NCI-H82 (cell line): ENCODE data around the gene TERT.
"Not testable (repeated sequence)": the region's sequence is repeated elsewhere in the genome, so short reads cannot be mapped to it uniquely, and the experiment has no call there.

Experiments
- DNase-seq: peaks from one replicate; lab custom pipeline; 2025; lab: John Stamatoyannopoulos, UW

TERT gene

DNA sequence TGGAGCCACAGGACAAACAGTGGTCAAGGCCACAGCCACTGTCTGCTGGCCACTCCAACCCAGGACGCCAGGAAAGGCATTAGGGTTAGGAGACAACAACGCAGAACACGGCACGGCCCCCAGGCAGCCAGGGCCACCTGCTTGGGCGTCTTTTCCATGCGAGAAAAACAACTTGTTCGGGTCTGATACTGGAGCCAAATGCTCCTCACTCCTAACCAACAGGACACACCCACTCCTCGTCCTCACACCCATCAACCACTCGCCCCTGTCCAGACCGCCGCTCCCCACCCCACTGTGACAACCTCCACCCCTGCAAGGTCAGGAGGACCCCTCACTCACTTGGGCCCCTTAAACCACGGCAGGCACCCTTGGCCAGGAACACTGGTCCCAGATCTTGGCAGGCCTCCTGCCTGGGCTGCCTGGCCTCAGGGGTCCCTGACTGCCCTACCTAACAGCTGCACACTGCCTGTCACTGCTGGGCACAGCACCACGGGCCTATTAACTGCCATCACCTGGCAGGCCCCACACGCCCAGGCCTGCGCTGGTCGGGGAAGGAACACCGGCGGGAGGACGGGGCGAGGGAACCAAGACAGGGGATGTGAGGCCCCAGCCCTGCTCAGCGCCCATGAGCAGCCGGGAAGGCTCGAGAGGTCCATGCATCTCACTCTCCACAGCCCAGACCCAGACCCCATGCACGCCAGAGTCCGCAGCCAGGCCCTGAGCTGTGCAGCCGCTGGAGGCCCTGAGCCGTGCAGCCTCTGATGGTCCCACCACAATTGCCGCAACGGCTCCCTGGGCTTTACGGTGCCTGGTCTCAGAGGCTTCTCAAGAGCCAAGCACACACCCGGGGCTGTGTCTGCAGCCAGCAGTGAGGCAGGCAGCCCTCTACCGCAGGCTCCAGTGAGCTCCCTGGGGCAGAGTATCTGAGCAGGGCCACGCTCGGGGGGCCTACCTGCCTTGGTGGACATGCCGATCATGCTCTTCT is 36.3 kb upstream of the TERT start:
- no peak for DNase-seq

DNA sequence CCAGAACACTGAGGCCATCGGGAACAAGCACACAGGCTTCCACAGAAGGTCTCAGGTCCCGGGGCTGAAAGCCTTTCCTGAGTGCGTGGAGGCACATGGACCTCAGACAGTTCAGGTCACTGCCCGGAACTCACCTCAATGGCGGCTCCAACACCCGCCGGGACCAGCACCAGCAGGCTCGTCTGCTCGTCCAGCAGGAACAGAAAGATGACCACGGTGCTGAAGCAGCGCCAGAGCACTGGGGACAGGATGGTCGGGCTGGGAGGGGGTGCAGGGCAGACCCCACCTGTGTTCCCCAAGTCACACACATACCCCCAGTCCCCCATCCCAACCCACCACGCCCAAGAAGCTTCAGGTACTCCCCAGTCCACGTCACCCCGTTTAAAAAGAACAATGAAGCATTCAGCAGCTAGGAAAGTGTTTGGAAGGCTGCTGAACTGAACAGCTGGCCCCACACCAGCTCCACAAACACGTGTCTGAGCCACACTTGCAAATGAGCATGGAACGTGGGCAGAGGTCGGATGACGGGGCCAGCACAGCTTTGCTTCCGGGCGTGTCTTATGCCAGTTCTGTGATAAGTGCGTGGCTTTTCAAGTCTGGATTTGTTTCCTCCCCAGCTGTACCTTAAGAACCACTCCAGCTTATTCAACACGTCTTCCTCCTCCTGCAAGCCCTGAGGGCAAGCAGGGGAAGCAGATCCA is 35.4 kb upstream of the TERT start:
- no peak for DNase-seq

- no peak for DNase-seq
Measured at GRCh38 chr5:1329111-1329579, 34.3 kb upstream of the TERT start.

- DNase-seq, result not testable (repeated sequence)
Measured at GRCh38 chr5:1328237-1329110, 33.6 kb upstream of the TERT start.

- DNase-seq, result not testable (repeated sequence)
Measured at GRCh38 chr5:1326901-1327756, 32.3 kb upstream of the TERT start.

DNA sequence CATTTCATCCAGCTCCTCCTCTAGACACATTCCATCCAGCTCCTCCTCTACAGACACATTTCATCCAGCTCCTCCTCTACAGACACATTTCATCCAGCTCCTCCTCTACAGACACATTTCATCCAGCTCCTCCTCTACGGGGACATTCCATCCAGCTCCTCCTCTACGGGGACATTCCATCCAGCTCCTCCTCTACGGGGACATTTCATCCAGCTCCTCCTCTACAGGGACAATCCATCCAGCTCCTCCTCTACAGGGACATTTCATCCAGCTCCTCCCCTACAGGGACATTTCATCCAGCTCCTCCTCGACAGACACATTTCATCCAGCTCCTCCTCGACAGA is 31.6 kb upstream of the TERT start:
- DNase-seq, result not testable (repeated sequence)

- DNase-seq, result no peak
Measured at GRCh38 chr5:1325870-1326531, 31.1 kb upstream of the TERT start.

- DNase-seq, result no peak
Measured at GRCh38 chr5:1325191-1325741, 30.4 kb upstream of the TERT start.

DNA sequence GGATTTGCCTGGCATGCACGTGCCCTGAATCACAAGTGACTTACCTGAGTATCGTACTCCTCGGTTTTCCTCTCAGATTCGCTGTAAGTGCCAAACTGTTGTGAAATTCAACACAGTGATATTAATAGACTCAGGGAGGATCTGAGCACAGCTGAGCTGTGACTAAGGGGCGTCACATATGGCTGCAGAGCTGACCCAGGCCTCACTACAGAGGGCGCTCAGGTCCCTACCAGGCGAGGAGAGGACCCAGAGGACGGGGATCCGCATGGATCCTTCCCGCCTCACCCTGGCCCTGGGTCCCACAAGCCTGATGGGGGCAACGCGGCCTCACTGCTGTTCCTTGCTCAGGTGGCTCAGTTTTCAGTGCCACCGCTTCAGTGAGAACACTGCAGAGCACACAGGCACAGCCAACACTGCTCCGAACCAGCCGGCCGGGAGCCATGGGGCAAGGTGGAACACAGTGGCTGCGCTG is 29.9 kb upstream of the TERT start:
- DNase-seq, result no peak

- DNase-seq, result no peak
Measured at GRCh38 chr5:1324301-1324700, 29.4 kb upstream of the TERT start.

GRCh38 chr5:1323803-1324173 is 28.9 kb upstream of the TERT start:
- no peak for DNase-seq

GRCh38 chr5:1322955-1323802 is 28.3 kb upstream of the TERT start:
- DNase-seq, result no peak

GRCh38 chr5:1322036-1322900 is 27.4 kb upstream of the TERT start:
- no peak for DNase-seq

GRCh38 chr5:1321576-1321975 is 26.7 kb upstream of the TERT start:
- no peak for DNase-seq

DNA sequence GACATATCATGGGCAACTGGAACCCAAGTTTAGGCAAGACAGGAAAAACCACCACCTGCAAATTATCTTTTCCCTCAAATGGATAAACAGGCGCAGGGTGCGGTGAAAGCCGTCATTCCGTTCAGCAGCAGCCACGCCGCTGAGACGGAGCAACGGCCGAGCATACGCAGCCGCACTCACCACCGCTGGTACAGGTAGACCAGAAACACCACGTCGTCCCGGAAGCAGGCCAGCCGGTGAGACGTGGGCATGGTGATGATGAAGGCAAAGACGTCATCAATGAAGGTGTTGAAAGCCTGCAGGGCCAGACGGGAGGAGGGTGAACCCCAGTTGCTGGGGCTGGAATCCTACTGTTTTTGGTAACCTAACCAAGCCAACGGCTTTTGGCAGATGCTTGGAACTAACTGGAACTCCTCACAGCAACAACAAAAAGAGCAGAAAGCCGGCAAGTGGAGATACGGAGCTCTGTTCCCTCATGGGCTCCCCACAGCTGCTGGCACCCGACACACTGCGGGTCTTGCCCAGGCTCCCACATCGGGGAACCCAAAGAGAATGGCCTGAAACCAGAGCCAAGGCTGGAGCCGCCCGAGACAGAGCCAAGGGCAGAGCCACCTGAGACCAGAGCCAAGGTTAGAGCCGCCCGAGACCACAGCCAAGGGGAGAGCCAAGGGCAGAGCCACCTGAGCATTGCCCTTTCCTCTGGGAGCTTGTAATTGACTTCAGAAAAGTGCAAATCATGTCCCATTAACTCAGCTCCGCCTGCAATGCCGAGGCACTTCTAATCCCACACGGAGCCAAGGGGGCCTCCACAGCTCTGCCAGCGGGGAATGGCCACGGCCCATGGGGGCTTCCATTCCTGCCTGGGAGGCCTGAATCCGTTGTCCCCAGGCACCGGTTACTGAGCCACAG is 25.8 kb upstream of the TERT start:
- no peak for DNase-seq

GRCh38 chr5:1319436-1320256 is 24.8 kb upstream of the TERT start:
- DNase-seq, result no peak
